Breast epithelium (tissue), 4 donors: ENCODE measurements around the gene H2BW1. TPM values are rescaled to one million over a fixed set of nuclear protein-coding genes. Genes with fewer than 3 reads are reported as not detected.
"Not testable (repeated sequence)": the region's sequence is repeated elsewhere in the genome, so short reads cannot be mapped to it uniquely, and the experiment has no call there.

Experiments used
- DNase-seq, 2 donors: peaks; one replicate each; pipeline ENCODE4 v3.0.0-alpha.2; 2019; ENCODE audit warnings: low spot score in 2 of 2
- H3K27ac ChIP-seq, 2 donors: fragments of 200-600 bp; sonication (generic) in 1 of 2; one replicate each; pipeline ENCODE4 v1.5.1; 2016 to 2019; ENCODE audit warnings: mild to moderate bottlenecking in 1 of 2
- H3K27me3 ChIP-seq, 2 donors: fragments of 200-600 bp; sonication (generic) in 1 of 2; one replicate each; pipeline versions ENCODE4 v1.5.1 to v1.6.0; 2017 to 2019; ENCODE audit warnings: control low read depth in 1 of 2, mild to moderate bottlenecking in 1 of 2
- H3K36me3 ChIP-seq: fragments of 200-600 bp; one replicate; pipeline ENCODE4 v1.5.1; 2019
- H3K4me1 ChIP-seq, 2 donors: fragments of 200-600 bp; sonication (generic); one replicate each; pipeline ENCODE4 v1.5.1; 2016 to 2019; ENCODE audit warnings: control low read depth in 1 of 2
- H3K4me3 ChIP-seq, 3 donors: fragments of 200-600 bp; sonication (generic); 1 replicate in 2 of 3; 2 replicates in 1 of 3; pipeline ENCODE4 v1.5.1; 2016 to 2019; ENCODE audit warnings: mild to moderate bottlenecking in 3 of 3, moderate library complexity in 2 of 3
- H3K9me3 ChIP-seq, 2 donors: fragments of 200-600 bp; sonication (generic) in 1 of 2; one replicate each; pipeline ENCODE4 v1.5.1; 2016 to 2019; ENCODE audit warnings: control low read depth in 1 of 2
- POLR2A ChIP-seq: fragments of 450-650 bp; IDR thresholded peaks from one replicate; pipeline ENCODE4 v1.6.1; 2016; ENCODE audit warnings: antibody characterized with exemption, mild to moderate bottlenecking, moderate library complexity
- POLR2AphosphoS5 ChIP-seq, 3 donors: sonication (generic); formaldehyde crosslinking; IDR thresholded peaks; one replicate each; pipeline ENCODE4 v1.6.1; 2017; ENCODE audit warnings: antibody characterized with exemption in 3 of 3
- intact Hi-C: fragments of 100-400 bp; cut with DNase I; formaldehyde crosslinking; loops from one replicate; pipeline ENCODE4 v1.15.1; 2023; ENCODE audit warnings: low total_unique reads
- total RNA-seq, 3 donors: library from RNA; depleted of rRNA; stranded (reverse); fragments of >200 nt; gene quantifications; one replicate each; pipeline ENCODE4 v1.1.0, GENCODE V29; 2016
- TF ChIP-seq, protein P1 (sequence below), 3 donors: fragments of 450-650 bp; IDR thresholded peaks; one replicate each; pipeline ENCODE4 v1.5.1; 2016 to 2017; ENCODE audit warnings: antibody characterized with exemption in 3 of 3, mild to moderate bottlenecking in 3 of 3, moderate library complexity in 3 of 3

H2BW1 gene
- total RNA-seq, 3 donors from 2014 or later = not detected

DNA sequence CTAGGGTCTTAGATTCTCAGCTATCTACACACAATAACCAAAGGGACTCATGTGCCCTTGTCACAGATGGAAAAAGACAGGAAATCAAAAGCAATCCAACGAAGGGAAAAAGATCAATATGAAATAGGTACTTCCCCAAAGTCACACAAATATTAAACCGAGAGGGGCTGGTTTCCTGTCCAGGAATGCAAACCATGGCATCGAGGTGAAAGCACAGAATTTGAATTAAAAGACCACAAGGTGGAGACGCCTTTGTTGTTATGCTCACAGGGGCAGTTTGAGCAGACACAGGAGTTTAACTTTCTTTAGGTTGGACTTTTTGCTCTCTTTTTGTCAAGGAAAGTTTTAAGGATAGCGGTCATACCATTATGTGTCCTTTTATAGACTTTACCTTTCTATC, 14.3 kb downstream of the H2BW1 start:
- Histone ChIP-seq H3K4me3 (no peak overlapping the region), H3K36me3 (no peaks in the 10 kb centered on the region), H3K27ac (no peak overlapping the region), H3K27me3 (peaks cover 0 to 57% of the 10 kb centered on the region in 2 donors), H3K9me3 (no peaks in the 10 kb centered on the region), H3K4me1 (no peaks in the 10 kb centered on the region)
- intact Hi-C loops = no loop called here
- no peak for DNase-seq
- TF ChIP-seq POLR2AphosphoS5 (IDR thresholded peaks at IDR 0.05) (no peak), POLR2A (no peak)
- TF ChIP-seq, protein P1, sequence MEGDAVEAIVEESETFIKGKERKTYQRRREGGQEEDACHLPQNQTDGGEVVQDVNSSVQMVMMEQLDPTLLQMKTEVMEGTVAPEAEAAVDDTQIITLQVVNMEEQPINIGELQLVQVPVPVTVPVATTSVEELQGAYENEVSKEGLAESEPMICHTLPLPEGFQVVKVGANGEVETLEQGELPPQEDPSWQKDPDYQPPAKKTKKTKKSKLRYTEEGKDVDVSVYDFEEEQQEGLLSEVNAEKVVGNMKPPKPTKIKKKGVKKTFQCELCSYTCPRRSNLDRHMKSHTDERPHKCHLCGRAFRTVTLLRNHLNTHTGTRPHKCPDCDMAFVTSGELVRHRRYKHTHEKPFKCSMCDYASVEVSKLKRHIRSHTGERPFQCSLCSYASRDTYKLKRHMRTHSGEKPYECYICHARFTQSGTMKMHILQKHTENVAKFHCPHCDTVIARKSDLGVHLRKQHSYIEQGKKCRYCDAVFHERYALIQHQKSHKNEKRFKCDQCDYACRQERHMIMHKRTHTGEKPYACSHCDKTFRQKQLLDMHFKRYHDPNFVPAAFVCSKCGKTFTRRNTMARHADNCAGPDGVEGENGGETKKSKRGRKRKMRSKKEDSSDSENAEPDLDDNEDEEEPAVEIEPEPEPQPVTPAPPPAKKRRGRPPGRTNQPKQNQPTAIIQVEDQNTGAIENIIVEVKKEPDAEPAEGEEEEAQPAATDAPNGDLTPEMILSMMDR (IDR thresholded peaks at IDR 0.05) = no peak

DNA sequence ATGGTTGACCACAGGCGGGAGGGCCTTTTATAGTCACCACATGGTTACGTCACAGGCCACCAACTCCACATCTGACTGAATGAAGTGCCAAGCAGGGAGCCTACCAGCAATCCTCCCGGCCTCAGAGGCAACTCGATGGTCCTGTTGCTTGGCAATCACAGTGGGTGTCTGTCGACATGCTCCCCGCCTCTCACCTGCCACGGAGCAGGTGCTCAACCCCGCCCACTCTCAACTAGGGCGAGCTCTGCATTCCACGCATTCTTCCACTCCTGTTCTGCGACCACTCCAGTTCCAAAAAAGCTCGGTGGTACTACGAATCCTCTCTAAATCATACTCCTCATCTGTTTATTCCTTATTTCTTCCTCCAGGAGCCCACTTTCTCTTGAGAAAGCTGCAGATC, 30.0 kb downstream of the H2BW1 start:
- H3K36me3 ChIP-seq, DNase-seq, H3K4me1 ChIP-seq, intact Hi-C loops, H3K4me3 ChIP-seq, H3K27me3 ChIP-seq, H3K9me3 ChIP-seq, H3K27ac ChIP-seq: not testable (repeated sequence)

DNA sequence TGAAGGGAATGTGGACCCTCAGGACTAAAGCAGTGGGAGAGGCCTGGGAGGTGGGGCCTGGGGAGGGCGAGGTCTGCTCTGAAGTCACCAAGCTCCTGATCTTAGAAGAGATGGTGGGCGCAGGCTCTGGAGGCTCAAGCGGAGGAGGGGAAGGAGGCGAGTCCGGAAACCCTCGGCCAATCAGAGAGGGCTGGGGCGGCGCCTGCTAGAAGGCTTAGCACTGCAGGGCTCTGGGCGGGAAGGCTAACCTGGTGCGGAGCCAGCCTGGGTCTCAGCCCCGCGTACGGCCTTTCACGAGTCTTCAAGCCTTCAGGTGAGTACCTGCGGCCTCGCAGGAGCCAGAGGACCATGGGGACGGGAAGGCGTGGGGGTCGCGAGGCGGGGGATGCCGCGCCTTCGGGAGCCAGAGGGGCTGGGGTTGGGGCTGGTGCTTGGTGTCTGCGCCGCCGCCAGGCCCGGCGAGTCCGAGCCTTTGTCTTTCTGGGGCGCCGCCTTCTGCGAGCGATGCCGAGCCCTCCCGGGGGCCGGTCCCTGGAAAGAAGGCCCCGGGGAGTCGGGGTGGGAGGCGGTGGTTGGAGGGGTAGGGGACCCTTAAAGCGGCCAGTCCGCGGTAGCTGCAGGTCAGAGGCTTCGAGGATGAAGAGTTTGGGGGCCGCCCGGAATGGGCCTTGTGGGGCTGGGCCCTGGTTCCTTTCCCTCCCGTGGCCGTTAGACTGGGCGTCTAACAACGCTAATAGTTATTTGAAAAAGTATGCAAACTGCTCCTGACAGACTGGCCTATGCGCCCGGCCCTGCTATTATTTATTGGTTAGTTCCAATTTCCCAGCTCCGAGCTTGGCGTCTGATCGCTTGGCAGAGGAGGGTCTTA, 50.9 kb downstream of the H2BW1 start, which contains the start of gene TMSB15B:
TSS of gene TMSB15B (plus strand) at position 217 of the 868 bp plus-strand sequence.
- H3K27ac ChIP-seq, H3K4me1 ChIP-seq, DNase-seq, intact Hi-C loops, H3K36me3 ChIP-seq, H3K4me3 ChIP-seq, H3K27me3 ChIP-seq, H3K9me3 ChIP-seq: not testable (repeated sequence)

Other genes starting within 250 kb of the H2BW1 start
- 1 to 10 TPM; 1.3 to 3.4 (median 2.2) TPM for gene PLP1, start 236.9 kb downstream of the H2BW1 start, total RNA-seq
- 1 to 10 TPM; 1.3 to 3.4 (median 1.9) TPM for gene RAB9B, start 181.5 kb downstream of the H2BW1 start, total RNA-seq
- gene TMSB15B, start 51.1 kb downstream of the H2BW1 start, total RNA-seq = 1 to 10 TPM; 5.6 to 9.5 (median 5.6) TPM
- gene H2BW2, start 26.2 kb upstream of the H2BW1 start, total RNA-seq = not detected
- gene TMSB15C, start 62.5 kb upstream of the H2BW1 start, total RNA-seq = 1 to 10 TPM; 1.8 to 6.2 (median 4.1) TPM
- gene ZCCHC18, start 98.8 kb upstream of the H2BW1 start, total RNA-seq = 1 to 10 TPM in 2 of 3 donors, under 1 TPM in 1; 0.59 to 5.2 (median 1.1) TPM
- 10 to 100 TPM; 16.4 to 21.1 (median 17.6) TPM for gene SLC25A53, start 143.3 kb upstream of the H2BW1 start, total RNA-seq
- 10 to 100 TPM; 24.9 to 42.0 (median 41.9) TPM for gene FAM199X, start 152.7 kb upstream of the H2BW1 start, total RNA-seq
- not detected for gene ESX1, start 241.2 kb upstream of the H2BW1 start, total RNA-seq